ENCODE measurements around the gene SCRN1.
A peak's percentile ranks its signal among the peaks of the same experiment; 100 is the strongest.

The SCRN1 gene, protein sequence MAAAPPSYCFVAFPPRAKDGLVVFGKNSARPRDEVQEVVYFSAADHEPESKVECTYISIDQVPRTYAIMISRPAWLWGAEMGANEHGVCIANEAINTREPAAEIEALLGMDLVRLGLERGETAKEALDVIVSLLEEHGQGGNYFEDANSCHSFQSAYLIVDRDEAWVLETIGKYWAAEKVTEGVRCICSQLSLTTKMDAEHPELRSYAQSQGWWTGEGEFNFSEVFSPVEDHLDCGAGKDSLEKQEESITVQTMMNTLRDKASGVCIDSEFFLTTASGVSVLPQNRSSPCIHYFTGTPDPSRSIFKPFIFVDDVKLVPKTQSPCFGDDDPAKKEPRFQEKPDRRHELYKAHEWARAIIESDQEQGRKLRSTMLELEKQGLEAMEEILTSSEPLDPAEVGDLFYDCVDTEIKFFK

DNA sequence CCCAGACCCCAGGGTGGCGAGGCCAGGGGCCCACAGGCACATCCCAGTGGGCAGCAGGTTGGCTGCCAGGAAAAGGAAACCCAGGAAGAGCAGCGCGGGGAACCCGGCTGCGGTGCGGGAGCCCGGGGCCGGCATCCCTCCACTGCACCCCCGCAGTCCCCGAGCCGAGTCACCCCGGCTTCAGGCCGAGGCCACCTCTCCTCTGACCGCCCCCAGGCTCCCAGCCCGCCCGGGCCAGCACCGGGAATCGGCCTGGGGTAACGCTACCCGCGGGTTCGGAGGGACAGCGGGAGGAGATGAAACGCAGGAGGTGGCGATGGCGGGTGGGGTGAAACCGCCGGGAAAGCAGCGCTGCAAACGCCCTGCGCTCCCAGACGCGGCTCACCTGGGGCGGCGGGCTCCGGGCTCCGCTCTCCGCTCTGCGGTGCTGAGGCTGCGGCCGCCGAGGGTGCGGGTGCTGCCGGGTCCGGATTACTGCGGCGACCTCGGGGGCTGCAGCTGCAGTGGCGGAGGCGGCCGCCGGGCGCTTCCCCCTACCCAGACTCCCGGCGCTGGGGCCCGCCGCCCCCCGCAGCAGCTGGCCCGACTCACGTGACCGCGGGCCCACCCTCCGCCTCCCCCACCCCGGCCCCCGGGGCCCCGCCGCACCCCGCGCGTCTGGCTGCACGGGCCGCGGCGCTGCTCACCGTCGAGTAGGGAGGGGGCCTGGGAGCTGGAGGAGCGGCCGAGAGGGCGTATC lies at the start of gene SCRN1:
Gene SCRN1 (minus strand): TSS at position 545 of the 739 bp plus-strand sequence. CDS start 20,734 bp downstream, outside the sequence.
- DNase-seq = peak; percentile 74

DNA sequence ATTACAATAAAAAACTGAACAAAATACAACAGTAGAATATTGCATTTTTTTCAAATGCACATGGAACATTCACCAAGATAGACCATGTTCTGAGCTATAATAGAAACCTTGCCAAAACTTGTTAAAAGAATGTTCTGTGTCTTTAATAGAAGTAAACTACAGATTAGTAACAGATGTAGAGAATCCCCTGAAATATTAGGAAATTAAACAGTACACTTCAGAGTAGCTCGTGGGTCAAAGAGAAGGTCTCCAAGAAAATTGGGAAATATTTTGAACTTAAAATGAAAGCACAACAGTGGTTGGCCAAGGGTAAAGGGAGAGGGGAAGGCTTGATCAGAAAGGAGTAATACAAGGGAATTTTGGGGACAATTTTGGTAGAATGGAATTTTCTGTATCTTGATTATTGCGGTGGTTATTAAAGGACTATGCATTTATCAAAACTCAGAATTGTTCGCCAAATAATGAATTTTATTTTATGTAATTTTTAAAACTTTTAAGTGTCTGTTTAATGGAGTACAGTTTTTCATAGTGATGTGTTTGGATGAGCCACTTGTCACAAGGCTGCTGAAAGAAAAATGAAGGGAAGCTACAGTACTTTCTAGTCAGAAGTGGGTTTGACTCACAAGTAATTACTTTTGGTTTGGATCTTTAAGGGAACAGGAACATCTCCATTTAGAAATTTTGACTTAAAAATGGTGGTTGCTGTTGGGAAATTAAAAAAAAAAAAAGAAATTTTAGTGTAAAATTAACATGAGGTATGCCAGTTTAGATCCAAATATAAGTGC lies 48.8 kb upstream of the SCRN1 start:
- DNase-seq = no peak

DNA sequence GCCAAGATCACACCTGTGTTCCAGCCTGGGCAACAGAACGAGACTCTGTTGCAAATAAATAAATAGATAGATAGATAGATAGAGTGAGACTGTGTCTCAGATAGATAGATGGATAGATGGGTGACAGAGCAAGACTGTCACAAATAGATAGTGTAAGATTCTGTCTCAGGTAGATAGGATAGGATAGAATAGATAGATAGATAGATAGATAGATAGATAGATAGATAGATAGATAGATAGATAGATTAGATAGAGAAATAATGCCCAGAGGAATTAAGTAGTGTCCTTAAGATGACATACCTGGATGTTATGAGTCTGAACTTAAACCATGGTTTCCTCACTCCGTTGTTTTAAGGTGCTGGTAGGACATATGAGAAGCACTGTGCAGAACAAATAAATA lies 46.6 kb upstream of the SCRN1 start:
- DNase-seq = no peak

DNA sequence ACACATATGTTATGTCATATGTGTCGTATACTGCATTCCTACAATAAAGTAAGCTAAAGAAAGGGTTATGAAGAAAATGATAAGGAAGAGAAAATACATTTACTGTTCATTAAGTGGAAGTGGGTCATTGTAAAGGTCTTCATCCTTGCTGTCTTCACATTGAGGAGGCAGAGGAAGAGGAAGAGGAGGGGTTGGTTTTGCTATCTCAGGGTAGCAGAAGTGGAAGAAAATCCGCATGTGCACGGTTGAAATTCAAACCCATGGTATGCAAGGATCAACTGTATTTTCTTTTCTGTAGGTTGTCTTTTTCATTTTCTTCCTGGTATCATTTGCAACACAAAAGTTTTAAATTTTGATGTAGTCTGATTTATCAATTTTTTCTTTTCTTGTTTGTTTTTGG lies 44.9 kb upstream of the SCRN1 start:
- peak; percentile 80 for DNase-seq

DNA sequence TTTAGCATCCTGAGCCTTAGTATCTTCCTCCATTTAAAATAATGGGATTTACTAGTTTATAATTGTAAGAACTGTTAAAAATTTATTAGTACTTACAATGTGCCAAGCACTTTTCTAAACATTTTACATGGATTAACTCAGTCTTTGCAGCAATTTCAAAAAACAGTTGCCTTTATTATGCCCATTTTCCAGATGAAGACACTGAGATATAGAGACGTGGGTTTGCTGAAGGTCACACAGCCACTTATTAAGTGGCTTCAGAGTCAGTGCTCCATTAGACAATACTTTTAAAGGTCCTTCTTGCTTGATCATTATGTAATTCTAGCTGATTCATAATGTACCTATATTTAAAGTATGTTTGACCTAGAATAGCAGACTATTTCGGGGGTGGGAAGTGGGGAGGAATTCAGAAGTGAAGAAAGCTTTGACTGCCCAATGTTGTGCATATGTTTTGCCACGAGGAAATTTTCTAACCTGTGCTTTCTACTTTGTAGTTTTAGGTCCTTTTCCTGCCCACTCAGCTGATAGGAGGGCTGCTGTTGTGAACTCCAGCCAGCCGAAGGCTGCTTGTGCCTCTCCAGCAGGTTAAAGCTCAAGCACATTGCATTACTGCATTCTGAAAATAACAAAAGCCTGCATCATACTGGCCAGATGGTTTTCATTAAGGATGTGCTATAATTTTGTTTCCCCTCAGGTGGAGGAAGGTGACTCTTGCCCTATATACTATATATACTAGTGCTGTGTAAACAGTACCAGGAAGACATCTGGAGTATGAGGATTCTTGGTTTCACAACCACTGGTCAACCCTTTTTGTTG lies 42.9 kb upstream of the SCRN1 start:
- DNase-seq = no peak

DNA sequence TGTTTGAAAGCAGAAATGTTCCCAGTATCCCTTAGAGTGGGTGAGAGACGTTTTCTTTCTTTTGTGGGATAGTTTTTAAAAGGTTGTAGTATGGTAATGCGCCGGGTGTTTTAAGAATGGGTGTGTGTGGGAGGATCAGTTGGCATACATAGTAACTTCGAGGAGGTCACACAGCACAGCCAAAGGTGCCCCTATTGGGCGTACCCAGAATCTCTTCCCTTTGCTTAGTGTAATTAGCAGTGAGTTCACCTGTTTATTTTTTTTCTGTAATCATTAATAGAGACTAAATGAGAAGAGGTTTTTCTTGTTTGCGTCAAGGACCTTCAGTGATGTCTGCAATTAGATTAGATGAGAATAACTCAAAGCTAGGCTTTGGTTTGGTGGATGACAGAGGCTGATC lies 40.1 kb upstream of the SCRN1 start:
- DNase-seq = peak; percentile 56

DNA sequence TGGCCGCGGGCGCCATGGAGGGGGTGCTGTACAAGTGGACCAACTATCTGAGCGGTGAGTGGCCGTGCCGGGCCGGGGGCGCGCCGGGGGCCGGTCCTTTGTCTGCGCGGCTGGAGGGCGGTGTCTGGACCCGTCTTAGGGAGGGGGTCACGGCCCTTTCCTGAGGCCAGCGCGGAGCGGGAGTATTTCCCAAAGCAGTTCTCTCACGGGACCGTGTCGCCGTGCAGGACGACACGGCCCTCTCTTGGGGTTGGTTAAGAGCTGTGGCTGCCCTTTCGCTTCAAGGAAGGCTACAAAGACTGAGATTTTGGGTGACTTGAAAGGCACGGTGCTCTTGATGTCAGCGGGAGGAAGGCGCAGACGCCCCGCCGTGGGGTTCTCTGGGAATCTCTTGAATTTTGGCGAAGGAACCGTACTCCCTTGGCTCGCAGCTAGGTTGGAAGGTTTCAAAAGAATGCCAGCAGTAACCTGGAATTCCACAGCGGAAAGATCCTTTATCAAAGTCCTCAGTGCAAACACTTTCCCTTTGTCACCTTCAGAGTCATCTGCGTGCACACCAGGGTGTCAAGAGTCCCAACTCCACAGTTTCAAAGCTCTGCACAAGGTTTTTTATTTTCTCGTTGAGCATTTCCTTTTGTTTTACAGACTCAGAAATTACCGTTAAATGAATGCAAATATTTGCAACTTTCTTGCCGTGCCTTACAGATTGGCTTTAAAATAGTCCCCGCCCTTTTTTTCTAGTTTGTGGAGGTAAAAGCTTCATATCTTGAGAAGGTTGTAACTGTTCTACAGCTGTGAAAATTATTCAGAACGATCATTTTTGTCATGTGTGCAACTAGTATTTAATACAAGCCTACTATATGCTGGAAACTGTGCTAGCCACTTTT lies 39.4 kb upstream of the SCRN1 start:
- DNase-seq = peak; percentile 68

DNA sequence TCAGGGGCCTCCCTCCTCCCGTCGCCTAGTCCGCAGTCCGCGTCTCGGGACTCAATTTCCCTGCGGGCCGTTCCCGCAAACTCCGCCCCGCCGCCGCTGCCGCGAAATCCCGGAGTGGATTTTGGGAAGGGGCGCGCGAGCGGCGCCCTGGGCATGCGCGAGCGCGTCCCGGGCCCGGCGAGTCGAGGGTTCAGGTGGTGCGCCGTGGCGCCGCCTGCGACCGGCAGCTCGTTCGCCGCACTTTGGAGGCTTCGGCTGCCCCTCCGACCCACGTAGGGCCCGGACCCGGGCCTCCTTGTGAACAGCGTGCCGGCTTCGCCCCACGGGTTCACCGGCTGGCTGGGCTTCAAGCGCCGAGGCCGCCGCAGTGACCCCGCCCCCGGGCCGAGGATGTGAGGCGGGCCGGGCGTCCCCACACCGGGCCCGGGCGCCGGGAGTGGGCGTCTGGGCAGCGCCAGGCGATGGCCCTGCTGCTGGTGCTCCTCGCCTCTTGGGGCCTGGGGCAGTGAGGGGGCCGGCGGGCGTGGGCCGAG lies 38.7 kb upstream of the SCRN1 start, which contains the start of gene PLEKHA8:
Gene PLEKHA8 (plus strand): TSS at position 197 of the 533 bp plus-strand sequence. CDS start 351 bp downstream, outside the sequence.
- peak; percentile 95 for DNase-seq

DNA sequence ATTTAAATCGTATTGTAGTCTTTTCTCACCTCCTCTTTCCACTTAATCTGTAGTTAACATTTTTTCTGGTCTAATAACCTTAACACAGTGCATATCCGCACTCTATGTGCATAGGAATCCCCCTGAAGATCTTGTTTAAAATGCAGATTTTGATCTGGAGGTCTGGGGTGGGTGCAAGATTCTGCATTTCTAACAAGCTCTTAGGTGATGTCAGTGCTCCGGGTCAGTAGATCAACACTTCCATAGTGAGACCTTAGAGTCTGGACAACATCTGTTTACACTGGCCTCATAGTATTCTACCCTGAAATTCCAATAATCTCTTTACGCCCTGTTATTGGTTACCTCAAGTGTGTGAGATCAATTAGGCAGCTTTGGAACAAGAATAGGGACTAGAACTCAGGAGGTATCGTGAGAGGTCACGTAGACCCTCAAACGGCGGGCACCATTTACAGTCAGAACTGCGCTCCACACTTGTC lies 38.2 kb upstream of the SCRN1 start:
- no peak for DNase-seq

DNA sequence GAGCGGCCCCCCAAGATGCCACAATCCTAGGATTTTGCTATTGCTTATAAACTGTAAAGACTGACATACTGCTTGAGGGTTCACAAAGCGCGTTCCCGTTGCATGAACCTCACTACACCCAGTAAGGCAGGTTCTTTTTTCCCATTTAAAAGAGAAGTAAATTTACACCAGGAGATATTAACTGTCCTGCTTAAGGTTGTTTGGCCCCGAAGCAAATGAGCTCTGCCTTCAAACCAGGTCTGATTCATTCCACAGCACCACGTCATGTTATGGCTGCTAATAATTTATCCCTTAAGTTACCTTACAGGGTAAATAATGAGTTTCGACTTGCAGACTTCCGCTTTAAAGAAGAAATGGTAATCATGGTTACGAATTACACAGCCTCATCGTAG lies 37.5 kb upstream of the SCRN1 start:
- peak; percentile 62 for DNase-seq

DNA sequence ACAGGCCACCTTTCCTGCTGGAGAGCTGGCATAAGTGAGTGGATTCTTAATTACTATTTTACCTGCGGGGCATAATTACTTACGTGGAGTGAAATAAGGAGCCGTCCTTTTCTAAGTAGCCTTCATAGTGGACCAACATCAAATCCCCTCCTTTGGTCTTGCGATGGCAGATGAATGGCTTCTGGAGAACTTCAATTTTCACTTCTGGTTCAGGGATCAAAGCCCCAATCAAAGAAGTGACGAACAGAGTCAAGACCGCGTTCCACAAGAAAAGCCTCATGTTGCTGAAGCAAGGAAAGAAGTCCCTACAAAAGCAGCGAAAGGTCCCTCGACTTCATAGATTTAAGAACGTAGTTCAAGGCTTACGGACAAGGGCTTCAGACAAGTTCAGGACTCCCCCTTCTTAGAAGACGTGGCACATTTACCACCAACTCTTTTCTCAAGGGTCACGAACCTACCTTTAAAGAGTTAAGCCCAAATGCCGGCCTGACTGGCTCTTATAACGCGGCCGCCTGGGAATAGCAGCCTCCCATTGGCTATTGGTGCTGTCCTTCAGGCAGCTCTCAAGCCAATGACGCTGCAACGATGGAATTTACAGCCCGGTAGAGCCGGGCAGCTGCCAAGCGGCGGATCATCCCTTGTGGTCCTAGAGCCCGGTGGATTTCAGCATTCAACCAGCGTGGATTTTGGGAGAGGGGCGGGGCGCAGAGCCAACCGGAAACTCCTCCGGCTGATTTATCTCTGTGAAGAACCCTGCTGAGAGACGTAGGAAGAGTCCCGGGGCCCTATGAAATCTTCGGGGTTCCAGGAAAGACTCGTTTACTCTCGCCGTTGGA lies 36.8 kb upstream of the SCRN1 start, which contains the start of gene FKBP14:
Gene FKBP14 (minus strand): TSS at position 474 of the 836 bp plus-strand sequence. CDS start 194 bp downstream, at position 280.
- DNase-seq = peak; percentile 100

DNA sequence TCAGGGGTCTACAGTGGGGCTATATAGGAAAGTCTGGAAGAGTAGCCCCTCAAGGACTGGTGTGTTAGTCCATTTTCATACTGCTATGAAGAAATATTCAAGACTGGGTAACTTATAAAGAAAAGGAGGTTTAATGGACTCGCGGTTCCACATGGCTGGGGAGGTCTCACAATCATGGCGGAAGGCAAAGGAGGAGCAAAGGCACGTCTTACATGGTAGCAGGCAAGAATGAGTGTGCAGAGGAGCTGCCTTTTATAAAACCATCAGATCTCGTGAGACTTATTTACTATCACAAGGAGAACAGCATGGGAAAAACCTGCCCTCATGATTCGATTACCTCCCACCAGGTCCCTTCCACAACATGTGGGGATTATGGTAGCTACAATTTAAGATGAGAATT lies 33.9 kb upstream of the SCRN1 start:
- no peak for DNase-seq

DNA sequence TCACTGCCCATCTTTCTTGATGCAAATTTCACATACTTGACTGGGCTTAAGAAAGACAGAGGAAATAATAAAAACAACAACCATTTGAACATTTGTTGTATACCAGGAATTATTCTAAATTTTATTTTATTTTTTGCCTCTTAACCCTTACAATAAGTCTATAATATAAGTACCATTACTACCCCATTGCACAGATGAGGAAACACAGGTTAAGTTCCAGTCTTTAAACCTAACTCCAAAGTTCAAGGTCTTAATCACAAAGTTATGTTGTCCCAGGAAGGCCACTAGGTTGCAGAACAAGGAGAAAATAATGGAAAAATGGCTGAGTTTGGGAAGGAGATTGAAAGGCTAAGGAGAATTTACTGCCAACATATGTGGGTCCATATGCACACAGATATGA lies 33.4 kb upstream of the SCRN1 start:
- no peak for DNase-seq

DNA sequence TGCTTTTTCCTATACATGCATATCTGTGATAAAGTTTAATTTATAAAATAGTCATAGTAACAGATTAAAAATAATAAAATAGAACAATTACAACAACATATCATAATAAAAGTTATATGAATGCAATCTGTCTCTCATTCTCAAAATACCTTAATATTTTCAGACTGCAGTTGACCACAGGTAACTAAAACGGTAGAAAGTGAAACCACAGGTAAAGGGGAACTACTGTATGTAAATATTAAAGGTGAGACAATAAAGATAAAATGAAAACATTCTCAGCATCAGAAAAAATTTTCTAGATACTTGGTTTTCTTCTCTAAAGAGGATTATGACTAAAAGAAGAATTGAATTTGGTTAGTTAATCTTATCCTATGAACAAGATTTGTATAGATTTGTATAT lies 30.9 kb upstream of the SCRN1 start:
- DNase-seq = no peak

DNA sequence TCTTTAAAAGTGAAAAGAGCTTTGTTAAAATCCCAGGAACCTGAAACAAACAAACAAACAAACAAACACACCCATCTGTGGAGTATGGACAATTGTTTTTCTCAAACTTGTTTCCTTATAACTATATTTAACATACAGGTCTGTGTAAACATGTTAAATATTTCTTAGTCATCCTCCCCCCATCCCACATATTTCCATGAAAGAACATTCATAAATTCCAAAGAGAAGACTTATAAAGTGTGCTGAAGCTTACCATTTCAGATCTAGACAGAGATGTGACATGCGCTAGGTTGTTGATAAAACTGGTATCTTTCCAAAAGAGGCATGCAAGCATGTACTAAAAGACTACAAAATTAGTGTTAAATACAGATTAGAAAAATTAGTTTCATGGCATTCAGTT lies 30.4 kb upstream of the SCRN1 start:
- DNase-seq = no peak

DNA sequence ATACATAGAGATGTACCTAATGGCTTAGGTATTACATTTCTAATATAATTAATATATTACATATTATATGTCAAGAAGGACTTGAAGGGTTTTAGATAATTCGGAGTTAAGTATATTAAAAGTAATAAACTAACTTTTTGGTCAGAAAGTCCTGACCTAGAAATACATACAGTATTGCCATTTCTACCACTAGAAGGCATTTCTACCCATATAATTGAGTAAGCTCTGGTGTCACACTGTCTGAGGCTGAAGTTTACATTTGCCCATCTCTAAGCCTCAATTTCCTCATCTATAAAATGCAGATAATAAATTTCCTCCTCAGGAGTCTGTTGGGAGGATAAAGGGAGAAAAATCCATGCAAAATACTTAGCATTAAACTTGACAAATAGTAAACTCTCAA lies 29.8 kb upstream of the SCRN1 start:
- DNase-seq = peak; percentile 30

DNA sequence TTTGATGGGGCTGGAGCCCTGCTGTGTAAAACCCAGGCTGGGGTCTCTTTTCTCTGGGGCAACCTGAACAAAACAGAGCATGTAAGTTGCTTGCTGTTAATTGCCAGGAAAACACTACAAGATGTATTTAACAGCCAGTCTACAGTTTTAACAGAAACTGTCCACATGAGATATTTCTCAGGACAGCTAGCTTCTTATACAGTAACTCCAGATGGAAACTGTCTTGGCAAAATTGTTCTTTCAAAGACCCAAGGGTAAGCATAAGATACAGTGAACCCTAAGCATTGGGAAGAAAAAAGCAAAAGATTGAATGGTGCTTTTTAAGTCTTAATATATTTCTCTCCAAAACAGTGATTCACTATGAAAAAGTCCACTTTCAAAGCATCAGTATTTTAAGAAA lies 28.9 kb upstream of the SCRN1 start:
- DNase-seq = no peak

DNA sequence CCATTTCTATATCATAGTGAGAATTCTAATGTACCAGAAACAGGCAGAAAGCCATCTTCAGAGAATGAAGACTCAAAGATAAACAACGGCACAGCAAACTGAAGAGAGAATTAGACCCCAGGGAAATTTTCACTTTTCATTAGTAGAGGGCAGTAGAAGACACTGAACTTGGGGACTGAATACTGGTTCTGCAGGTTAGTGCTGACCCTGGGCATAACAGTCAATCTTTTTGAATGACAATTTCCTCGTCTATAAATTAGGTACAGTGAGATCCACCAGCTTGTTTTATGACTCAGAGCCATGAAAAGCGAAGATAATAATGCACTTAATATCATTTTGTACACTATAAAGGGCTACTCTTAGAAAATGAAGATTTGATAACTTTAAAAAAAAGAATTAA lies 23.2 kb upstream of the SCRN1 start:
- DNase-seq = no peak

DNA sequence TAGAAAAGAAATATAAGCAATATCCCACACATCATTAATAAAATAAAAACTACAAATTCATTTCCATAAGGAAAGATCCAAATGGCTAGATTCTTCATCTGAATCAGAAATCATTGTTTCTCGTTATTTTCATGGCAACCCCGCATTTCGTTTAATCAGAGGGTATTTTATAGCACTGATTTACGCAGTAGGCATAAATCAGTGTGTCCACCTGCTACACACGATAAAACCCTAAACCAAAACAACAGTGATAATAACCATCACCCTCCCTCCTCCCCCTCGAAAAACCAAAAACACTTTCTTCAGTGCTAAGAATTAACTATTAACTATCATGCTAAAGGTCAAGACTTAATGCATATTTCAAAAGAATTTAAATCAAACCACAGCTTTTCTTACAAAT lies 20.4 kb upstream of the SCRN1 start:
- no peak for DNase-seq

DNA sequence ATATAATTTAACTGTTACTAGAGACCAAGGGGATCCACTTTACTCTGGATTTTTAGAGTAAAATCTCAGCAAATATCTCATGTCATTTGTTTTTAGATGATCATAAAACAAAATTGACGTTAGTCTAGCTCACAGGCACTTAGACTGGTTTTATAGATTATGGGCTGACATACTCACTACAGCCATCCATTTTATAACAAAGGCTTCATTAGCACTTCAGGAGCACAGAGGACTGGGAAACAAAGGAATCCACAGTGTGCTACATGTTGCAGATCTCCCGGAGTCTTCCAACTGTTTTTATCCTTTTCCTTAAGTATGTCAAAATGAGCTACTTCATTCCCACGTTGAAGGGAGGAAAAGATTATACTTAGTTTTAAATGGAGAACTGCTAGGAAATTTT lies 15.9 kb upstream of the SCRN1 start:
- DNase-seq = no peak
